Activated gamma-delta T cell treated with Interleukin-2 at 50 U/mL for 16 hours (primary cell): ENCODE measurements around the gene COPS8.

ENCODE experiments used
- DNase-seq: peaks from one replicate; pipeline ENCODE4 v3.0.0-alpha.2; 2020

COPS8 gene

DNA sequence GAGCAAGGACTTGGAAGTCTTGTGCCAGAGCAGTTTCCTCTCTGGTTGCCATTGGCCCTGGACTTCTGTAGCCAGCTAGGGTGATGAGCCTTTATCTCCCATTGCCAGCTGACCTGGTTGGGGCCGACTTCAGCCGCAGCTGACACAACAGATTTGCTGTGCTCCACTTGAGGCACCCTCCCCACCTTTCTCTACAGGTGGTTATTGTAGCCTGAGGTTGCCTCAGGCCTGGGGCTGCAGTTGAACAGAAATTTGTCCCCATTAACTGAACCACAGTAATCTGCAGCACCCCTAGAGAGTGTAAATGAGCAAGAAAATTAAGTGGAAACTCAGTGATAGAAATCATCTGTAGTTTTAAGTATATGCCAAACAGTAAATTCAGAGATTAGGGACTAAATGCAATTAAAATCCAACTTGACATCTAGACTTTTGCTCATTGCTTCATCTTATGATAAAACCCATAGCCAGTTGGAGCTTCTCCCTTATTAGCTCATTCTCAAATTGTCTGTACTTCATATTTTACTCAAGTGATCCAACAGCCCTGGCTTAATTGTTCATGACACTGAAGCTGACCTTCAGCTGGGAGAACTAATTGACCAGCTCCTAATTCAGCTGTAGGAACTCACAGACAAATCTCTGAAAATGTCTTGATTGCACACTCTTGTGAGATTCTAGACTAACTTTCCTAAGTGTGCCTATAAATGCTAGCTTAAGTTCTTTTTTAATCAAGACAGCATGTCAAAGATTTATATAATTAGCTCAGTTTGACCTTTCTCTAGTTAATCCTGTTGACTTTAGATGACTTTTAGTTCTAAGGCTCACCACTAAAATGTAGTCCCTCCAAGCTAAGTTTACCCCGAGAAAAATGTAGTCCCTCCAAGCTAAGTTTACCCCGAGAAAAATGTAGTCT, 48.9 kb downstream of the COPS8 start:
- DNase-seq, result no peak

DNA sequence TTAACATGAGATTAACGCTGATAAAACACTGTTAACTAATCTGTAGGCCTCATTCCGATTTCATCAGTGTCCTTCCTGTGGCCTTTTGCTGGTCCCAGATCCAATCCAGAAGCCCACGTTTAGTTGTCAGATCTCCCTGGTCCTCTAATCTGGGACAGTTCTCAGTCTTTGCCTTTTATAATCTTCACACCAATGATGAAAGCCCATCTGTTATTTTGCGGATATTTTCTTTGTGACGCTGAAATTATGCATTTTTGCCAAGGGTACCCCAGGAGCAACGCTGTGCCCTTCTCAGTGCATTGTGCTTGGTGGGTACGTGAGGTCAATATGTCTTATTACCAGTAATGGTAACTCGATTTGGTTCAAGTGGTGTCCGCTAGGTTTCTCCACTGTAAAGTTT, 51.1 kb downstream of the COPS8 start:
- DNase-seq, result no peak

DNA sequence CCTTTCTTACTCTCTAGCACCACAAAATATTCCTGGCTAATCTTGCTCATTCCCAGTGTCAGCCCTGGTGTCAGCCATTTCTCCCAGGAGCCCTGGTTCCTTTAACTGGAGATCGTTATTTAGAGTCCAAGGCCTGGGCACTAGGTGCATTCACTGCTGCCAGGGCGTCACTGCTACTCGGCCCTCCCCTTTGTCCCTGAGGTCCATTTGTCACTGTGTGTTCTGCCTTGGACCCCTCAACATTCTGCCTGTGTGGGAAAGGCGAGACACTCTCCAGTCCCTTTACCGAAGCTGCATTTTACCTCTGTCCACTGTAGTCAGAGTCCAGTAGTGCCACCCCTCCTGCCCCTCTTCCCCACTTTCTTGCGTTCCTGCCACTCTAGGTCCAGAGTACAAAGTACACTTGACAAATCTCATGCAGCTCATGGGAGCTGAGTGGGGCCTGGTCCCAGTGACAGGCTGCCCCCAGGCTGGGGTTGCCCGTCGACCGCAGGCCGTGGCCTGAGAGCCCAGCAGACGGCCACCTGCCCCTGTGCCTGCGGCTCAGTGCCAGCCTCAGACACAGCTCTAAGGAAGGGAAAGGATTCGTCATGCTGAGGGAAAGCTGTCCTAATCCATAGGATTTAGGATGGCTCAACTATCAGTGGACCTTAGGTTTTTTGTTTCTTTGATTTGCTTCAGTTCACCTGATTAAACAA, 52.1 kb downstream of the COPS8 start:
- no peak for DNase-seq

DNA sequence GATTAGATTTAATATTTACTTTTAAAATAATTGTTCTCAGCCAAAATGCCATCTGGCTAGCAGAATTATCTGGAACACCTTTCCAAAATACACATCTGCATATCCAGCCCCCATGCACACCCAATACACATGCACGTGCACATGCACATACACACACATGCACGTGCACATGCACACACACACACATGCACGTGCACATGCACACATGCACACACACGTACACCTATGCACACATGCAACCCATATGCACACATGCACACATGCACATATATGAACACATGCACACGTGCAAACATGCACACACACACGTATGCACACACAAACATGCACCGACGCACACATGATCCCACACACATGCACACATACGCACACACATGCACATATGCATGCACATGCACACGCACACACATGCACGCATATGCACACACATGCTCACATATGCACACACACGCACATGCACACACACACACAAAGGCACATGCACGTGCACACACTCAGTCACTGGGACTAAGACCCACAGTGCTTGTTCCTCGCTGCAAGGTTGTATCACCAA, 53.5 kb downstream of the COPS8 start:
- DNase-seq, result no peak

DNA sequence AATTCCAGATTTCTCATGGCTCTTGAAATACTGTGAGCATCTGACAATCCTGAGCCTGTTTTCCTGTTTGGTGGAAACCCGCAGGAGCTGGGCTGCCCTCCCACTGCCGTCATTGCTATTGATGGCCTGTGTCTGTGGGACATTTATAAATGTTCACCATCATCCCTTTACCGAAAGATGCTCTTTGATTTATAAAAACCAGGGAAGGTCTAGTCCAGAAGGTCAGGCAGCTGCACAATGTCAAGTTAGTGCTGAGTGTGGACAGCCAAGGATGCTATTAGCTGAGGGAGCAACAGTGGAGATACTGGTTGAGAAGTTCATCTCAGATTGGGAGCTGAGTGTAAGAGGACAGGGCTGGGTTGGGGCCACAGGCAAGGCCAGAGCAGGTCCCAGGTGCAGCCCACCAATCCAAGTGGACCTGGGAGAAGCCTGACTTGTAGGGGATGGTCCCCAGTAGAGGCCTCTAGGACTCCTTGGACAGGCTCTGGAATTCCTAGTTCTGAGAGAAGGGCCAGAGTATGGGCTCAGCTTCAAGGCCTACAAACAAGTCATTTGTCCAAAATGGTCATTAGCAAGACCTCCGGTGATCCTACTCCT, 55.1 kb downstream of the COPS8 start:
- no peak for DNase-seq

DNA sequence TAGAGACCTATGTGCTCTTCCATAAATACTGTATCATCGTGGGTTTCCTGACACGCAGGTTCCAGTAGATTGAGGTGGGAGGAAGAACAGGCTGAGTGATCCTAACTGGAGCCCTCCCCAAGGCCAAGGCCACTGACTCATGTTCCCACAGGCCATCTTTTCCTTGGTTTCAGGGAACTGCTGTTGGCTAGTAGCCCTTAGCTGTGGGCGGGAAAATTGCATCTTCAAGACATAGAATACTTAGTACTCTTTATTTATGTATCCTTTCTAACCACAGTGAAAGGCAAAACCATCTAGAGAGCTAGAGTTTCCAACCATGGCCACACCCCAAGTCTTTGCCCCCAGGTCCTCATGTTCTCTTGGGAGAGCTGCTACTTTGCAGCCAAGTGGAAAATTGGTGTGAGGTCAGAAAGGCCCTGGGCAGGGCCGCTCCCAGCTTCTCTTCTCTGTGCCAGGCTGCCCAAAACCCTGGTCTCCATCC, 55.9 kb downstream of the COPS8 start:
- no peak for DNase-seq

DNA sequence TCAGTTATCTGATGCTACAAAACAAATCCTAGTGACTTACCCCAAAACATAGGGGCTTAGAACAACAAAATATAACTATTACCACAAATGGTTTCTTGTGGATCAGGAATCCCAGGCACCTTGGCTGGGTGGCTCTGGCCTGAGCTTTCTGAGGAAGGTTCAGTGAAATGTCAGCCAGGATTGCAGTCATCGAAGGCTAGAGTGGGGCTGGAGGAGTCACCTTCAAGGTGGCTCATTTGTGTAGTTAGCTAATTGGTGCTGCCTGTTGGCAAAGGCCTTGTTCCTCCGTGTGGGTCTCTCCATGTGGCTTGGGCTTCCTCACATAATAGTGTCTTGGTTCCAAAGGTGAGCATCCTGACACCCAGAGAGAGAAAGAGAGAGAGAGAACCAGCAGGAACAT, 57.4 kb downstream of the COPS8 start:
- no peak for DNase-seq

DNA sequence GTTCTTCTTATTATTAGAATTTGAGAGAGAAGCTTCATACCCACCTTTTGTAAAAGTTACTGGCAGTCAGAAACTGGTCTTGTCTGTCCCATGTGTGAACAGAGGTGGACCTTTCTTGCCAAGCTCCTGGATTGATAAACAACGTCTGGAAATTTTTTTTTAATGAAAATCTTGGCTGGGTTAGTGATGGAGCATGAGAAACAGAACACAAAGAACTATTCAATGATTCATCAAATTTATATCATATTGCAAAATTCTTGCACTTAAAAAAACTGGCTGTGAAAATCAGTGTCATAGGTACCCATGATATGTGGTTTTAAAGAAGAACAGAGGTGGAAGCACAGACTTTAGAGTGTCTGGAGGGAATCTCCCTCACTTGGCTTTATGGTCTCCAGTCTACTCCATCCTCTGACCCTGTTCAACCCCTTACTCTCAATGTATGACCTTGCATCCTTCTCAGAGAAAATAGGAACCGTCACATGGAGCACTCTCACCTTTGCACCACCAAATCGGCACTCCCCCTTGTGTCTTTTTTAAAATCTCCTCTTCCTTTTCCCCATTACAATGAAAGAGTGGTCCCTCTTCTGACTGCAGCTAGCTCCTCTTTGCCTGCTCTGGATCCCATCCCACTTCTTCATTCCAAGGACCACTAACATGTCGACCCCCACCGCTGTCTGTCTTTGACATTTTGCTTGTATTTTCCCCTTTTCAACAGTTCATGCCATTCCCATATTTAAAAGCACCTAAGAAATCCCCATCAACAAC, 58.2 kb downstream of the COPS8 start:
- DNase-seq, result no peak

DNA sequence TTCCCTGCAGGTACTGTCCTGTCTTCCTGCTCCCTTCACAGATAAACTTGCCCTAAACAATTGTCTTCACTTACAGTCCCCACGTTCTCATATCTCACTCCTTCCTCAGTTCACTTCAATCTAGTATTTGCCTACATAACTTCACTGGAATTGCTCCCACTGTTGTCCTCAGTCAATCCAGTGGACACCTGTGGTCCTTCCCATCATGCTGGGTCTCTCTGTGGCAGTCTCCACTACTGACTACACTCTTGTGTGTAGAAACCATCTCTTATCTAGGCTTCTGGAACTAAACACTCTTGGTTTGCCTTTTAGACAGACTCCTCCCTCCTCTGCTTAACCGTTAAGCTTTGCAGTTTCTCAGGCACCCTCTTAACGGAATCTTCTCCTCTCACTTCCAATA, 58.8 kb downstream of the COPS8 start:
- no peak for DNase-seq

DNA sequence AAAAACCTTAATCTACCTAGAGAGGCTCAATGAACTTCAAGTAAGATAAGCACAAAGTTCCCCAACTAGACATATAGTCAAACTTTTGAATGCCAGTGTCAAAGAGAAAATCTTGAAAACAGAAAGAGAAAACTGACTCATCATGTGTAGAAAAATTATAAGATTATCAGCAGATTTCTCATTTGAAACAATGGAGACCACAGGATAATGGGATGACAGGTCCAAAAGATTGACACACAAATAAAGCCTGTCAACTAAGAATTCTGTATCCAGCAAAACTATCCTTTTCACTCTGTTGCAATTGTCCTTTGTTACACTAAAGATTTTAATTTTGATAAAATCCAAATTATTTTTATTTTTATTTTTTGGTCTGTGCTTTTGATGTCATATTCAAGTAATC, 61.6 kb downstream of the COPS8 start:
- DNase-seq, result no peak

DNA sequence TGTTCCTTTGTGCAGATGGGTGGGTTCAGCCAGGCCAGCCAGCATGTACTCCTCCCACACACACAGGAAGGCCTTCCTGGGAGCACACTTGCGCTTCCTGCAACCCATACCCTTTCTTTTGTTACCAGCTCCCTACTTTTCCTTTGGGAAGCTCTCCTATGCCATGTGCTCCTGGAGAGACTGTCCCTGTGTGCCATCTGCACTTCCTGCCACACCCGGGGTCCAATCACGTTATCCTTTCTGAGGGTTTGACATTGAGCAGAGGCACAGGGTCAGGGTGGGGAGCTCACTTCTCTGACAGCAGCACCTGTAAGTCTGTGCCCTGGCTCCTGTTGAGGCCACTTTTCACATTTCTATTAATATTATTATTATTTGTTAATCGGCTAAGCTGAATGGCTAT, 62.9 kb downstream of the COPS8 start:
- DNase-seq, result no peak

DNA sequence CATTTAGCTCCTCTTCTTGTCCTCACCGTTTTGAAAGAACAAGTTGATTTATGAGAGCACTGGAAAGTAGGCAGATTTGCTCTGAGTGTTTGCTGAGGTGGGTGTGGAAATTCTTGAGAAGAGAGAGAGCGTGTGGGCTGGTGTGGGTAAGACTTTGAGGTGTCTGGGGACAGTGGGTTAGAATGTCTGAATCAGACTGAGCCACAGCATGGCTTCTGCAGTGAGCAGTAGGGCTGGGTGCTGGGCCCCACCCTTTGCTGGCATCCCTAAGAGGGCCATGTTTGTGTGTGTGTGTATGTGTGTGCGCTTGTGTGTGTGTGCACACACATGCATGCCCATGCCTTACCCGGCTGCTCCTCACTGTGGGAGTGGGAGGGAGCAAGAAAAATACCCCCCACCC, 63.7 kb downstream of the COPS8 start:
- no peak for DNase-seq
